ENCODE measurements around the gene BRDT. TPM values are rescaled to one million over a fixed set of nuclear protein-coding genes. Genes with fewer than 3 reads are reported as not detected.

The BRDT gene
- total and polyA plus RNA-seq, 2 donors (not counting 3 experiments of a cell fraction or from before 2014, with no cell fraction given), result not detected

DNA sequence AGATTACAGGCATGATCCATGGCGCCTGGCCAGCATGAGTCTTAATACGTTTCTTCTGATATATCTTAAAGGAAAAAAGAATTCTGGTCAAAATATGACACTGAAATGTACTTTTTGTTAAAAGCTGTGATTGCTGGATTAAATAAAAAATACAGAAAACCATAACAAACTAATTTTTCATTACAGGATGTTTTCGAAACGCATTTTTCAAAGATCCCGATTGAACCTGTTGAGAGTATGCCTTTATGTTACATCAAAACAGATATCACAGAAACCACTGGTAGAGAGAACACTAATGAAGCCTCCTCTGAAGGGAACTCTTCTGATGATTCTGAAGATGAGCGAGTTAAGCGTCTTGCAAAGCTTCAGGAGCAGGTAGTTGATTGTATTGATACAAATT is 30.2 kb downstream of the BRDT start:
- Histone ChIP-seq H3K36me3 (ENCODE audit: control insufficient read depth in 2 of 2, extremely low read depth in 1 of 2, insufficient read depth in 2 of 2, low read length in 2 of 2) (no peaks in the 10 kb centered on the region), H3K79me2 (ENCODE audit: control insufficient read depth, insufficient read depth, low read length) (no peaks in the 10 kb centered on the region), H3K9ac (replicated peaks; ENCODE audit: extremely low read depth, insufficient read depth, low read length) (no peak overlapping the region), H3K4me1 (ENCODE audit: control insufficient read depth, extremely low read depth, insufficient read depth, low read length) (no peaks in the 10 kb centered on the region), H3K4me3 (replicated peaks in 1 of 3; ENCODE audit: insufficient read depth in 1 of 3, low read depth in 1 of 3, low read length in 3 of 3) (no peak overlapping the region), H3K9me3 (replicated peaks; ENCODE audit: control insufficient read depth, insufficient read depth, low read length) (no peaks in the 10 kb centered on the region), H3K9me1 (replicated peaks; ENCODE audit: control insufficient read depth, extremely low read depth, insufficient read depth, low read length) (no peaks in the 10 kb centered on the region), H3K27me3 (ENCODE audit: control insufficient read depth in 2 of 2, insufficient read depth in 2 of 2, low read length in 2 of 2) (peaks cover 2 to 4% of the 10 kb centered on the region in 2 experiments), H3K4me2 (ENCODE audit: insufficient read depth, low read length) (no peak overlapping the region), H3K27ac (ENCODE audit: insufficient read depth, low read depth, low read length) (no peak overlapping the region), H4K20me1 (replicated peaks; ENCODE audit: control insufficient read depth, extremely low read depth, insufficient read depth, low read length) (no peaks in the 10 kb centered on the region), H2AFZ (ENCODE audit: low read depth, low read length) (no peak overlapping the region)
- ChIA-PET POLR2A (no interaction called here), CTCF (no interaction called here)
- no TSS peak for BruUV-seq (replicated peaks)
- intact Hi-C loops (cut with micrococcal nuclease), result no loop called here
- DNase-seq (ENCODE audit: low read depth, low spot score) (no peak), FAIRE-seq (no peak)
- dilution Hi-C loops (cut with MboI; ENCODE audit: extremely low pct_ligation_motif_present, low sequenced_read_pairs), result no loop called here
- TF ChIP-seq JUN (IDR thresholded peaks at IDR 0.05; ENCODE audit: borderline replicate concordance, insufficient read depth, insufficient read length, low read depth) (no peak), POLR2A (IDR thresholded peaks at IDR 0.05; ENCODE audit: low read depth, low read length) (no peak), POLR2AphosphoS5 (IDR thresholded peaks at IDR 0.05; ENCODE audit: insufficient read depth, low read depth, low read length) (no peak), FOS (IDR thresholded peaks at IDR 0.05; ENCODE audit: borderline replicate concordance, insufficient read depth, low read length) (no peak), GATA2 (IDR thresholded peaks at IDR 0.05; ENCODE audit: insufficient read depth, insufficient read length, low read depth, low read length) (no peak), MYC (IDR thresholded peaks at IDR 0.05; ENCODE audit: low read depth, low read length) (no peak), EZH2 (IDR thresholded peaks at IDR 0.05; ENCODE audit: borderline replicate concordance, low read depth, low read length, severe bottlenecking) (no peak)
- TF ChIP-seq, protein P1, sequence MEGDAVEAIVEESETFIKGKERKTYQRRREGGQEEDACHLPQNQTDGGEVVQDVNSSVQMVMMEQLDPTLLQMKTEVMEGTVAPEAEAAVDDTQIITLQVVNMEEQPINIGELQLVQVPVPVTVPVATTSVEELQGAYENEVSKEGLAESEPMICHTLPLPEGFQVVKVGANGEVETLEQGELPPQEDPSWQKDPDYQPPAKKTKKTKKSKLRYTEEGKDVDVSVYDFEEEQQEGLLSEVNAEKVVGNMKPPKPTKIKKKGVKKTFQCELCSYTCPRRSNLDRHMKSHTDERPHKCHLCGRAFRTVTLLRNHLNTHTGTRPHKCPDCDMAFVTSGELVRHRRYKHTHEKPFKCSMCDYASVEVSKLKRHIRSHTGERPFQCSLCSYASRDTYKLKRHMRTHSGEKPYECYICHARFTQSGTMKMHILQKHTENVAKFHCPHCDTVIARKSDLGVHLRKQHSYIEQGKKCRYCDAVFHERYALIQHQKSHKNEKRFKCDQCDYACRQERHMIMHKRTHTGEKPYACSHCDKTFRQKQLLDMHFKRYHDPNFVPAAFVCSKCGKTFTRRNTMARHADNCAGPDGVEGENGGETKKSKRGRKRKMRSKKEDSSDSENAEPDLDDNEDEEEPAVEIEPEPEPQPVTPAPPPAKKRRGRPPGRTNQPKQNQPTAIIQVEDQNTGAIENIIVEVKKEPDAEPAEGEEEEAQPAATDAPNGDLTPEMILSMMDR (IDR thresholded peaks at IDR 0.05; ENCODE audit: extremely low read depth in 1 of 2, insufficient read depth in 1 of 2, low read depth in 1 of 2, low read length in 2 of 2), result no peak
- TF ChIP-seq, protein P2, sequence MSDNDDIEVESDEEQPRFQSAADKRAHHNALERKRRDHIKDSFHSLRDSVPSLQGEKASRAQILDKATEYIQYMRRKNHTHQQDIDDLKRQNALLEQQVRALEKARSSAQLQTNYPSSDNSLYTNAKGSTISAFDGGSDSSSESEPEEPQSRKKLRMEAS (IDR thresholded peaks at IDR 0.05; ENCODE audit: insufficient read depth, insufficient read length), result no peak

Measured in endothelial cell of umbilical vein (primary cell).